Measurements from ENCODE around the gene RAC3.

DNA sequence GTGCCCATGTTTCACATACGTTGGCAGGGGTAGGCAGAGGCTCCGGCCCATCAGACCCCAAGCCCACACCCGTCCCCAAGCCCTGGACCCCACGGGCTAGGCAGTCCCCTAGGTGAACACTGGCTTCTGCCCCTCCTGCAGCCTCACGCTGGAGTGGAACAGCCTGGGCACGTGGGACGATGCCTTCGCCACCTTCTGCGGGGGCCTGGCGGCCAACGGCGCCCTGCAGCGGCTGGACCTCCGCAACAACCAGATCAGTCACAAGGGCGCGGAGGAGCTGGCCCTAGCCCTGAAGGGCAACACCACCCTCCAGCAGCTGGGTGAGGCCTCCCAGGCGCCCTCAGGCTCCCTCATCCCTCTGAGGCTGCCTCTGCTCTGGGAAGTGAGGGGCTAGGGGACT lies 6.6 kb upstream of the RAC3 start:
- TF ChIP-seq, protein P1, sequence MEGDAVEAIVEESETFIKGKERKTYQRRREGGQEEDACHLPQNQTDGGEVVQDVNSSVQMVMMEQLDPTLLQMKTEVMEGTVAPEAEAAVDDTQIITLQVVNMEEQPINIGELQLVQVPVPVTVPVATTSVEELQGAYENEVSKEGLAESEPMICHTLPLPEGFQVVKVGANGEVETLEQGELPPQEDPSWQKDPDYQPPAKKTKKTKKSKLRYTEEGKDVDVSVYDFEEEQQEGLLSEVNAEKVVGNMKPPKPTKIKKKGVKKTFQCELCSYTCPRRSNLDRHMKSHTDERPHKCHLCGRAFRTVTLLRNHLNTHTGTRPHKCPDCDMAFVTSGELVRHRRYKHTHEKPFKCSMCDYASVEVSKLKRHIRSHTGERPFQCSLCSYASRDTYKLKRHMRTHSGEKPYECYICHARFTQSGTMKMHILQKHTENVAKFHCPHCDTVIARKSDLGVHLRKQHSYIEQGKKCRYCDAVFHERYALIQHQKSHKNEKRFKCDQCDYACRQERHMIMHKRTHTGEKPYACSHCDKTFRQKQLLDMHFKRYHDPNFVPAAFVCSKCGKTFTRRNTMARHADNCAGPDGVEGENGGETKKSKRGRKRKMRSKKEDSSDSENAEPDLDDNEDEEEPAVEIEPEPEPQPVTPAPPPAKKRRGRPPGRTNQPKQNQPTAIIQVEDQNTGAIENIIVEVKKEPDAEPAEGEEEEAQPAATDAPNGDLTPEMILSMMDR (IDR thresholded peaks at IDR 0.05): no peak
- TF ChIP-seq POLR2A (IDR thresholded peaks at IDR 0.05) (no peak), EP300 (IDR thresholded peaks at IDR 0.05) (no peak)

Data from tibial nerve (tissue), 4 donors.